ENCODE results near the gene HAPSTR1.
"Not testable (repeated sequence)": the region's sequence is repeated elsewhere in the genome, so short reads cannot be mapped to it uniquely, and the experiment has no call there.

HAPSTR1 gene

GRCh38 chr16:9077091-9077809 lies 14.2 kb upstream of the HAPSTR1 start:
- no peak overlapping the region for H3K4me3 ChIP-seq (ENCODE audit: low read length)
- H3K4me1 ChIP-seq (ENCODE audit: control insufficient read depth, insufficient read depth, low read length) = no peaks in the 10 kb centered on the region
- no peaks in the 10 kb centered on the region for H3K27me3 ChIP-seq (ENCODE audit: control insufficient read depth, insufficient read depth, low read length)
- H3K36me3 ChIP-seq (ENCODE audit: control insufficient read depth, insufficient read depth, low read length) = no peaks in the 10 kb centered on the region
- no peak overlapping the region for H3K9ac ChIP-seq (ENCODE audit: low read length)
- no peak overlapping the region for H3K27ac ChIP-seq (ENCODE audit: low read depth, low read length)

GRCh38 chr16:9078467-9079429 lies 12.7 kb upstream of the HAPSTR1 start:
- H3K27ac ChIP-seq (ENCODE audit: low read depth, low read length); H3K4me3 ChIP-seq (ENCODE audit: low read length); H3K27me3 ChIP-seq (ENCODE audit: control insufficient read depth, insufficient read depth, low read length); H3K9ac ChIP-seq (ENCODE audit: low read length); H3K4me1 ChIP-seq (ENCODE audit: control insufficient read depth, insufficient read depth, low read length); H3K36me3 ChIP-seq (ENCODE audit: control insufficient read depth, insufficient read depth, low read length): not testable (repeated sequence)

- Histone ChIP-seq H3K36me3 (ENCODE audit: control insufficient read depth, insufficient read depth, low read length) (no peaks in the 10 kb centered on the region), H3K27me3 (ENCODE audit: control insufficient read depth, insufficient read depth, low read length) (no peaks in the 10 kb centered on the region), H3K4me3 (ENCODE audit: low read length) (no peak overlapping the region), H3K27ac (ENCODE audit: low read depth, low read length) (no peak overlapping the region), H3K4me1 (ENCODE audit: control insufficient read depth, insufficient read depth, low read length) (no peaks in the 10 kb centered on the region), H3K9ac (ENCODE audit: low read length) (no peak overlapping the region)
Measured at GRCh38 chr16:9079430-9079812, 12.0 kb upstream of the HAPSTR1 start.

GRCh38 chr16:9081158-9081557 lies 10.3 kb upstream of the HAPSTR1 start:
- Histone ChIP-seq H3K9ac (ENCODE audit: low read length) (no peak overlapping the region), H3K36me3 (ENCODE audit: control insufficient read depth, insufficient read depth, low read length) (no peaks in the 10 kb centered on the region), H3K27me3 (ENCODE audit: control insufficient read depth, insufficient read depth, low read length) (no peaks in the 10 kb centered on the region), H3K27ac (ENCODE audit: low read depth, low read length) (no peak overlapping the region), H3K4me1 (ENCODE audit: control insufficient read depth, insufficient read depth, low read length) (no peaks in the 10 kb centered on the region), H3K4me3 (ENCODE audit: low read length) (no peak overlapping the region)

- H3K4me1 ChIP-seq (ENCODE audit: control insufficient read depth, insufficient read depth, low read length) = no peaks in the 10 kb centered on the region
- H3K9ac ChIP-seq (ENCODE audit: low read length) = no peak overlapping the region
- H3K27me3 ChIP-seq (ENCODE audit: control insufficient read depth, insufficient read depth, low read length) = no peaks in the 10 kb centered on the region
- H3K27ac ChIP-seq (ENCODE audit: low read depth, low read length) = no peak overlapping the region
- no peaks in the 10 kb centered on the region for H3K36me3 ChIP-seq (ENCODE audit: control insufficient read depth, insufficient read depth, low read length)
- no peak overlapping the region for H3K4me3 ChIP-seq (ENCODE audit: low read length)
Measured at GRCh38 chr16:9081843-9082242, 9.6 kb upstream of the HAPSTR1 start.

- H3K9ac ChIP-seq (ENCODE audit: low read length) = no peak overlapping the region
- H3K36me3 ChIP-seq (ENCODE audit: control insufficient read depth, insufficient read depth, low read length) = no peaks in the 10 kb centered on the region
- no peak overlapping the region for H3K4me3 ChIP-seq (ENCODE audit: low read length)
- H3K27me3 ChIP-seq (ENCODE audit: control insufficient read depth, insufficient read depth, low read length) = no peaks in the 10 kb centered on the region
- no peak overlapping the region for H3K27ac ChIP-seq (ENCODE audit: low read depth, low read length)
- H3K4me1 ChIP-seq (ENCODE audit: control insufficient read depth, insufficient read depth, low read length) = no peaks in the 10 kb centered on the region
Measured at GRCh38 chr16:9082422-9082821, 9.0 kb upstream of the HAPSTR1 start.

GRCh38 chr16:9087733-9088132 lies 3.7 kb upstream of the HAPSTR1 start:
- not testable (repeated sequence) for H3K9ac ChIP-seq (ENCODE audit: low read length); H3K27me3 ChIP-seq (ENCODE audit: control insufficient read depth, insufficient read depth, low read length); H3K4me3 ChIP-seq (ENCODE audit: low read length); H3K36me3 ChIP-seq (ENCODE audit: control insufficient read depth, insufficient read depth, low read length); H3K27ac ChIP-seq (ENCODE audit: low read depth, low read length); H3K4me1 ChIP-seq (ENCODE audit: control insufficient read depth, insufficient read depth, low read length)

- Histone ChIP-seq H3K4me1 (ENCODE audit: control insufficient read depth, insufficient read depth, low read length) (peaks cover under 1% of the 10 kb centered on the region), H3K27ac (ENCODE audit: low read depth, low read length) (no peak overlapping the region), H3K36me3 (ENCODE audit: control insufficient read depth, insufficient read depth, low read length) (no peaks in the 10 kb centered on the region), H3K9ac (ENCODE audit: low read length) (no peak overlapping the region), H3K4me3 (ENCODE audit: low read length) (no peak overlapping the region), H3K27me3 (ENCODE audit: control insufficient read depth, insufficient read depth, low read length) (no peaks in the 10 kb centered on the region)
Measured at GRCh38 chr16:9088848-9089247, 2.6 kb upstream of the HAPSTR1 start.

- Histone ChIP-seq H3K4me1 (ENCODE audit: control insufficient read depth, insufficient read depth, low read length) (peaks cover 7% of the 10 kb centered on the region), H3K27ac (ENCODE audit: low read depth, low read length) (peak overlapping the region; percentile 85), H3K27me3 (ENCODE audit: control insufficient read depth, insufficient read depth, low read length) (no peaks in the 10 kb centered on the region), H3K36me3 (ENCODE audit: control insufficient read depth, insufficient read depth, low read length) (no peaks in the 10 kb centered on the region), H3K4me3 (ENCODE audit: low read length) (no peak overlapping the region), H3K9ac (ENCODE audit: low read length) (no peak overlapping the region)
Measured at GRCh38 chr16:9089660-9090059, 1.8 kb upstream of the HAPSTR1 start.

GRCh38 chr16:9090101-9090959 lies 1.1 kb upstream of the HAPSTR1 start:
- no peaks in the 10 kb centered on the region for H3K36me3 ChIP-seq (ENCODE audit: control insufficient read depth, insufficient read depth, low read length)
- H3K4me3 ChIP-seq (ENCODE audit: low read length) = peak overlapping the region; percentile 95
- H3K27ac ChIP-seq (ENCODE audit: low read depth, low read length) = peak overlapping the region; percentile 85
- H3K9ac ChIP-seq (ENCODE audit: low read length) = peak overlapping the region; percentile 73
- H3K4me1 ChIP-seq (ENCODE audit: control insufficient read depth, insufficient read depth, low read length) = peaks cover 11% of the 10 kb centered on the region
- H3K27me3 ChIP-seq (ENCODE audit: control insufficient read depth, insufficient read depth, low read length) = no peaks in the 10 kb centered on the region

GRCh38 chr16:9091867-9092281 lies 430 bp downstream of the HAPSTR1 start:
- H3K27ac ChIP-seq (ENCODE audit: low read depth, low read length) = peak overlapping the region; percentile 97
- peak overlapping the region; percentile 82 for H3K4me3 ChIP-seq (ENCODE audit: low read length)
- H3K4me1 ChIP-seq (ENCODE audit: control insufficient read depth, insufficient read depth, low read length) = peaks cover 19% of the 10 kb centered on the region
- peak overlapping the region; percentile 50 for H3K9ac ChIP-seq (ENCODE audit: low read length)
- H3K36me3 ChIP-seq (ENCODE audit: control insufficient read depth, insufficient read depth, low read length) = no peaks in the 10 kb centered on the region
- no peaks in the 10 kb centered on the region for H3K27me3 ChIP-seq (ENCODE audit: control insufficient read depth, insufficient read depth, low read length)

Measured in rectal smooth muscle tissue (tissue), 1 donor.